Esophagus squamous epithelium (tissue), 4 donors: ENCODE results near the gene TMEM140.

ENCODE experiments used
- CTCF ChIP-seq, 6 experiments: fragments of 450-650 bp in 4 of 6; fragments of 200-600 bp in 2 of 6; sonication (generic) in 2 of 6; IDR thresholded peaks; one replicate each; pipeline ENCODE4 v1.5.1; 2016 to 2019; ENCODE audit warnings: antibody characterized with exemption in 6 of 6, mild to moderate bottlenecking in 4 of 6, moderate library complexity in 4 of 6
- POLR2A ChIP-seq, 4 donors: fragments of 450-650 bp; IDR thresholded peaks; one replicate each; pipeline ENCODE4 v1.6.1; 2017; ENCODE audit warnings: antibody characterized with exemption in 4 of 4, mild to moderate bottlenecking in 4 of 4, moderate library complexity in 3 of 4

- TF ChIP-seq CTCF (IDR thresholded peaks at IDR 0.05) (no peak), POLR2A (IDR thresholded peaks at IDR 0.05) (no peak)
Observed at GRCh38 chr7:135175931-135176330, 28.1 kb downstream of the TMEM140 start.
